C4-2B (cell line): ENCODE data around the gene PTPRJ.

Experiments
- ZFX ChIP-seq: fragments of 450-650 bp; IDR thresholded peaks from 2 replicates; pipeline ENCODE4 v1.6.1; 2017
- TF ChIP-seq, protein P1 (sequence below): fragments of 450-650 bp; conservative IDR thresholded peaks from 2 replicates; pipeline ENCODE4 v1.5.1; 2017; ENCODE audit warnings: mild to moderate bottlenecking

DNA sequence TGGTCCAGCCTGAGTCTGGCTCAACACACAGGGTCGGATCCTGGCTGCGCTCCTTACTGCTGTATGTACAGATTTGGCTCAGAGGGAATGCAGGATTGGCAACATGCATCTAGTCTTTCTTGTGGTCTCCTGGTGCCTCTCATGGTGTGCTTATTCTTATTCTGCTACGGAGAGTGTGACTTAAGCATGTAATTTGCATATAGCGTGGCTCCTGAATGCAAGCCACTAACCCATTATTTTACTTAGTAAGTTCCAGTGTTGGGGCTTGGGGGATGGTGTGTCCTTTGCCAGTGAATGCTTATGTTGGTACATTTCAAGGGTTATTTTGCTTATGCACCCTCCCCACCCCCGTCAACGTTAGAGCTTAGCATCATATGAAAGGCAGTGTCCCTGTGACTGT, 51.2 kb downstream of the PTPRJ start:
- TF ChIP-seq, protein P1, sequence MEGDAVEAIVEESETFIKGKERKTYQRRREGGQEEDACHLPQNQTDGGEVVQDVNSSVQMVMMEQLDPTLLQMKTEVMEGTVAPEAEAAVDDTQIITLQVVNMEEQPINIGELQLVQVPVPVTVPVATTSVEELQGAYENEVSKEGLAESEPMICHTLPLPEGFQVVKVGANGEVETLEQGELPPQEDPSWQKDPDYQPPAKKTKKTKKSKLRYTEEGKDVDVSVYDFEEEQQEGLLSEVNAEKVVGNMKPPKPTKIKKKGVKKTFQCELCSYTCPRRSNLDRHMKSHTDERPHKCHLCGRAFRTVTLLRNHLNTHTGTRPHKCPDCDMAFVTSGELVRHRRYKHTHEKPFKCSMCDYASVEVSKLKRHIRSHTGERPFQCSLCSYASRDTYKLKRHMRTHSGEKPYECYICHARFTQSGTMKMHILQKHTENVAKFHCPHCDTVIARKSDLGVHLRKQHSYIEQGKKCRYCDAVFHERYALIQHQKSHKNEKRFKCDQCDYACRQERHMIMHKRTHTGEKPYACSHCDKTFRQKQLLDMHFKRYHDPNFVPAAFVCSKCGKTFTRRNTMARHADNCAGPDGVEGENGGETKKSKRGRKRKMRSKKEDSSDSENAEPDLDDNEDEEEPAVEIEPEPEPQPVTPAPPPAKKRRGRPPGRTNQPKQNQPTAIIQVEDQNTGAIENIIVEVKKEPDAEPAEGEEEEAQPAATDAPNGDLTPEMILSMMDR = no peak
- TF ChIP-seq ZFX = no peak
